Measurements from ENCODE around the gene KRT74.

DNA sequence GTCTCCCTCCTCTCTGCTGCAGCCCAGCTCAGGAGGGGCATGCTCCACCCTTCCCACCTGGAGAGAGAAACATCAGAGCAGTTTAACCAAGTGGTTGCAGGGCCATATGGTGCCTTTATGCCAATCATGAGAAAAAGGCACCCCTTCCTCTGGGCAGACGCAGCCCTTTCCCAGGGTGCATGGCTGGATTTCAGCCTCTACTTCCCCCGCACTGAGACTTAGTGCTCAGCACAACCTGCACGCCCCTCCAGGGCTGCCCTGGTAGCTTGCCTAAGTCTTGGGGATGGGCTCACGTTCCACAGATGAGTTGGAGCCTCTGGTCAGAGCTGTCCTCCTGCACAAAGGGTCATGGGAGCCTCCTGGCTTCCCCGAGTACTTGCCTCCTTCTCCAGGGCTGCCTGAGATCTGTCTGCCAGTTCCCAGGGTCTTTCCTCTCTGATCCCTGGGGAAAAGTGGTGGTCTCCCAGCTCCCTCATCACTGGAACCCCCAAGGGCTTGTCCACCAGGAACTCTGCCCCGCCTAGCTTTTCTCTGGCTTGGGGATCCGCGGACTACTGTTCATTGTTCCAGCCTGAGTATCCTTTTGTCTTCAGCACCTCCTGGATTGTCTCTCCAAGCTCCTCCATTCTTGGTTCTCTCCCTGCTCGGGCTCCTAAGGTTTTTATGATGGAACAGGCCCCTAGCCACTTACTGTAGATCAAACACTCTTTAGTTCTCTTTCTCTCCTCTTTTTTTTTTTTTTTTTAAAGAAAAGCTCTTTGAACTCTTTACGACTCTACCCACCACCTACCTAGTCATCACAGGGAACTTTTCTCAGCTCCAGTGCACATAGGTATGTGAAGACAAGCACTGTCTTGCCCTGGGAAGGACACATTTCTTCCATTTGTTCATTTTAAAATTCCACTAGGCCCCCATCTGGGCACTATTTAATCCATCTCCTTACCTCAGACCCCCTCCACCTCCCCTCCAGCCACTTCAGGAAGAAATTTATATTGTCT lies 6.1 kb upstream of the KRT74 start:
- TF ChIP-seq, protein P1, sequence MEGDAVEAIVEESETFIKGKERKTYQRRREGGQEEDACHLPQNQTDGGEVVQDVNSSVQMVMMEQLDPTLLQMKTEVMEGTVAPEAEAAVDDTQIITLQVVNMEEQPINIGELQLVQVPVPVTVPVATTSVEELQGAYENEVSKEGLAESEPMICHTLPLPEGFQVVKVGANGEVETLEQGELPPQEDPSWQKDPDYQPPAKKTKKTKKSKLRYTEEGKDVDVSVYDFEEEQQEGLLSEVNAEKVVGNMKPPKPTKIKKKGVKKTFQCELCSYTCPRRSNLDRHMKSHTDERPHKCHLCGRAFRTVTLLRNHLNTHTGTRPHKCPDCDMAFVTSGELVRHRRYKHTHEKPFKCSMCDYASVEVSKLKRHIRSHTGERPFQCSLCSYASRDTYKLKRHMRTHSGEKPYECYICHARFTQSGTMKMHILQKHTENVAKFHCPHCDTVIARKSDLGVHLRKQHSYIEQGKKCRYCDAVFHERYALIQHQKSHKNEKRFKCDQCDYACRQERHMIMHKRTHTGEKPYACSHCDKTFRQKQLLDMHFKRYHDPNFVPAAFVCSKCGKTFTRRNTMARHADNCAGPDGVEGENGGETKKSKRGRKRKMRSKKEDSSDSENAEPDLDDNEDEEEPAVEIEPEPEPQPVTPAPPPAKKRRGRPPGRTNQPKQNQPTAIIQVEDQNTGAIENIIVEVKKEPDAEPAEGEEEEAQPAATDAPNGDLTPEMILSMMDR (IDR thresholded peaks at IDR 0.05), result no peak
- TF ChIP-seq POLR2A (IDR thresholded peaks at IDR 0.05) (no peak), POLR2AphosphoS5 (IDR thresholded peaks at IDR 0.05) (no peak), EP300 (IDR thresholded peaks at IDR 0.05) (no peak)

Data from gastroesophageal sphincter (tissue), 3 donors.